Endothelial cell of umbilical vein (primary cell): Measurements from ENCODE around the gene CARD14.

Experiments used
- FOS ChIP-seq: IDR thresholded peaks from 2 replicates; pipeline ENCODE4 v1.6.1; 2011; ENCODE audit warnings: mild to moderate bottlenecking, low read length, moderate library complexity, borderline replicate concordance; ENCODE audit not compliant: insufficient read depth
- JUN ChIP-seq: IDR thresholded peaks from 2 replicates; pipeline ENCODE4 v1.6.1; 2011; ENCODE audit warnings: borderline replicate concordance, low read depth; ENCODE audit not compliant: insufficient read length, insufficient read depth
- MYC ChIP-seq: IDR thresholded peaks from one replicate; pipeline ENCODE4 v1.6.1; 2011; ENCODE audit warnings: mild to moderate bottlenecking, low read depth, low read length
- POLR2A ChIP-seq: IDR thresholded peaks from 2 replicates; pipeline ENCODE4 v1.6.1; 2012; ENCODE audit warnings: low read depth, mild to moderate bottlenecking, control low read depth, low read length
- POLR2AphosphoS5 ChIP-seq: IDR thresholded peaks from 2 replicates; pipeline ENCODE4 v1.6.1; 2012; ENCODE audit warnings: low read depth, mild to moderate bottlenecking, control low read depth, low read length, moderate library complexity; ENCODE audit not compliant: insufficient read depth
- TF ChIP-seq, protein P1 (sequence below), 2 donors: IDR thresholded peaks; 1 replicate in 1 of 2; 2 replicates in 1 of 2; pipeline ENCODE4 v1.5.1; 2011; ENCODE audit warnings: low read length in 2 of 2, mild to moderate bottlenecking in 2 of 2, moderate library complexity in 2 of 2, control low read depth in 1 of 2, inconsistent platforms in 1 of 2, low read depth in 1 of 2; ENCODE audit not compliant: insufficient read depth in 1 of 2; ENCODE audit errors: extremely low read depth in 1 of 2
- TF ChIP-seq, protein P2 (sequence below): IDR thresholded peaks from 2 replicates; pipeline ENCODE4 v1.6.1; 2011; ENCODE audit not compliant: insufficient read depth, insufficient read length

DNA sequence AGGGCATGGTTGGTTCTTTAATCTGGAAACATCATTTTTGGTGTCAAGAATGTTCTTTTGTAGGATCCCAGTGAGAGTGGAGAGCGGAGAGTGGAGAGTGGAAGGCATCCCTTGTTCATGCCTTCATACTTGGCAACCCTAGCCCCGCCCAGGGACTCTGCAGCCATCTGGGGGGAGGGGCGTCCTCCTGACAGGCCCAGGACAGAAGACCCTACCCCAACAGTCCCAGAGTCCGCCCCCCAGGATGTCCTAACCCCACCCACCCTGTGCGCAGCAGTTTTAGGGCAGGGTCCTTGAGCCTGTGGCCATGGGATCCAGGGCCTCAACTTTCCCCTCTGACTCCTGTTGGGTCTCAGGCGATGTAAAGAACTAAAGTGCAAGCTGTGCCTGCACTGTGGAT is 54.9 kb downstream of the CARD14 start:
- TF ChIP-seq, protein P1, sequence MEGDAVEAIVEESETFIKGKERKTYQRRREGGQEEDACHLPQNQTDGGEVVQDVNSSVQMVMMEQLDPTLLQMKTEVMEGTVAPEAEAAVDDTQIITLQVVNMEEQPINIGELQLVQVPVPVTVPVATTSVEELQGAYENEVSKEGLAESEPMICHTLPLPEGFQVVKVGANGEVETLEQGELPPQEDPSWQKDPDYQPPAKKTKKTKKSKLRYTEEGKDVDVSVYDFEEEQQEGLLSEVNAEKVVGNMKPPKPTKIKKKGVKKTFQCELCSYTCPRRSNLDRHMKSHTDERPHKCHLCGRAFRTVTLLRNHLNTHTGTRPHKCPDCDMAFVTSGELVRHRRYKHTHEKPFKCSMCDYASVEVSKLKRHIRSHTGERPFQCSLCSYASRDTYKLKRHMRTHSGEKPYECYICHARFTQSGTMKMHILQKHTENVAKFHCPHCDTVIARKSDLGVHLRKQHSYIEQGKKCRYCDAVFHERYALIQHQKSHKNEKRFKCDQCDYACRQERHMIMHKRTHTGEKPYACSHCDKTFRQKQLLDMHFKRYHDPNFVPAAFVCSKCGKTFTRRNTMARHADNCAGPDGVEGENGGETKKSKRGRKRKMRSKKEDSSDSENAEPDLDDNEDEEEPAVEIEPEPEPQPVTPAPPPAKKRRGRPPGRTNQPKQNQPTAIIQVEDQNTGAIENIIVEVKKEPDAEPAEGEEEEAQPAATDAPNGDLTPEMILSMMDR (IDR thresholded peaks at IDR 0.05; ENCODE audit: extremely low read depth in 1 of 2, insufficient read depth in 1 of 2, low read depth in 1 of 2, low read length in 2 of 2), result no peak
- TF ChIP-seq MYC (no peak), POLR2AphosphoS5 (no peak), POLR2A (no peak), FOS (no peak), JUN (no peak)
- TF ChIP-seq, protein P2, sequence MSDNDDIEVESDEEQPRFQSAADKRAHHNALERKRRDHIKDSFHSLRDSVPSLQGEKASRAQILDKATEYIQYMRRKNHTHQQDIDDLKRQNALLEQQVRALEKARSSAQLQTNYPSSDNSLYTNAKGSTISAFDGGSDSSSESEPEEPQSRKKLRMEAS, result no peak
